HG03354 (cell line): ENCODE results near the gene SLN.
"Not testable (repeated sequence)": the region's sequence is repeated elsewhere in the genome, so short reads cannot be mapped to it uniquely, and the experiment has no call there.

ENCODE experiments used
- ATAC-seq: cut with Tn5 transposase; IDR thresholded peaks from one replicate; pipeline ENCODE4 v1.9.1; 2021; ENCODE audit warnings: mild to moderate bottlenecking; ENCODE audit not compliant: unreplicated experiment, poor library complexity, severe bottlenecking

Gene SLN

DNA sequence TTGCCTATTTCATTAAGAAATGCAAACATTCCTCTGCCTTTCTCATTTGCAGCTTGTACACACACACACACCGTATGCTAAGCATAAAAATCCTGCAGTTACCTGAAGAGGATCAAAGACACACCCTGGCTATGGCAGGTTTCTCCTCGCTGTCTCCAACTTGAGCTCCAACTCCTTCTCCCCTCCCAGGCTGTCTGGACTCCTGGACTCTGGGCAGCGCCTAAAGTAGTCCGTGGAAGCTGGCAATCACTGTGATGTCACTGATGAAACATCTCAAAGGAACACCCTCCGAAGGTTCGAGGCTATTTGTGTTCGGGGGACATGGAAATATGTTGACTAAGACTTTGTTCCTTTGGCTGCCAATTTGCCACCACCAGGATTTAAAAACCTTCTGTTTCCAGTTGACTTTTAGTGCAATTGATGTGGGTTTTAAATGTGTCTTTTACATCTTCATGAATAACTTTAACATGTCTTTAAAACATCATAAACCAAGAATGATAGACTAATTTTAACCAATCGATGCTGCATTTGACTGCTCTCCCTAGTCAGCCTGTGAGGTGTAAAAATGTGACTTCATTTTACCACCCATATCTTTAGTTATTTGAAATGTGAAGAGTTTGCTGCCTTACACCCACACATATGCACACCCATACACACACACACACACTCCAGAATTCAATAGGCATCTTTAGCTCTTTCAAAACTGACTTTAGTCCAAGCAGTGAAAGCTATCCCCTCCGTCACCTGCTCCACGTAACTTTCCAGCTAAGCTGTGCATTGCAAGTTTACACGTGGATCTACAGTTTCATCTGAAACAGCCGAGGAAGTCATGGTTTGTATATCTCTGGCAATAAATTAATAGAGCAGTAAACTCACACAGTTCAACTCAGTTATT is at the start of gene SLN:
Gene SLN (minus strand): TSS at position 196 of the 895 bp plus-strand sequence.
- ATAC-seq: no peak

DNA sequence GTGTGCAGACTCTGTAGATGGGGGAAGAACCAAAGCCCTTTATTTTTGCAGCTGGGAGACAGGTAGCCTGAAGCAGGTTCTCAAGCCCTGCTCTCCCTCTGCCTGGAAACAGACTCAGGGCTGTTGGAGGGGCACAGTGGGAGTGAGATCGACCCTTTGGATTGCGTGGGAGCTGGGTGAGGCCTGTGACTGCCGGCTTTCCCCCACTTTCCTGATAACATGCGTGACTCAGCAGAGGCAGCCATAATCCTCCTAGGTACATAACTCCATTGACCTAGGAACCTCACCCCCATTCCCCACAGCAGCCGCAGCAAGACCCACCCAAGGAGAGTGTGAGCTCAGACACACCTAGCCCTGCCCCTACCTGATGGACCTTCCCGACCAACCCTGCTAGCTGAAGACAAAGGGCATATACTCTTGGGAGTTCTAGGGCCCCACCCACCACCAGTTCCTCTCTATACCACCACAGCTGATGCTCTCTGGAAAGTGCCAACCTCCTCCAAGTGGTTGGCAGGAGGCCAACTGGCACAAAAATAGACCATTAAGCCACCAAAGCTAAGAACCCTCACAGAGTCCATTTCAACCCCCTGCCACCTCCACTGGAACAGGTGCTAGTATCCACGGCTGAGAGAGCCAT is 47.0 kb upstream of the SLN start:
- not testable (repeated sequence) for ATAC-seq

DNA sequence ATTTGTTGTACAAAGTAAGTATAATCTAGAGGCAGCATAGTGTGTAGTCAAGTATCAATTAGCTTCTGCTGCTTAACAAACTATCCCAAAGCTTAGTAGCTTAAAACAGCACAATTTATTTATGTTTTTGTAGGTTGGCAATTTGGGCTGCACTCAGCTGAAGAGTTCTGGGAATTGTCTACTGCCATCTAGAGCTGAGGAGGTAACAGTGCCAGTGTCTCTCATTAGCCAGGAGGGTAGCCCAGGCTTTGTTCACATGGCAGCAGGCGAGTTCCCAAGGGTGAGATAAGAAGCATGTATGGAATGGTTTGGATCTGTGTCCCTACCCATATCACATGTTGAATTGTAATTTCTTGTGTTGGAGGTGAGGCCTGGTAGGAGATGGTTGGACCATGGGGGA is 45.8 kb upstream of the SLN start:
- no peak for ATAC-seq

DNA sequence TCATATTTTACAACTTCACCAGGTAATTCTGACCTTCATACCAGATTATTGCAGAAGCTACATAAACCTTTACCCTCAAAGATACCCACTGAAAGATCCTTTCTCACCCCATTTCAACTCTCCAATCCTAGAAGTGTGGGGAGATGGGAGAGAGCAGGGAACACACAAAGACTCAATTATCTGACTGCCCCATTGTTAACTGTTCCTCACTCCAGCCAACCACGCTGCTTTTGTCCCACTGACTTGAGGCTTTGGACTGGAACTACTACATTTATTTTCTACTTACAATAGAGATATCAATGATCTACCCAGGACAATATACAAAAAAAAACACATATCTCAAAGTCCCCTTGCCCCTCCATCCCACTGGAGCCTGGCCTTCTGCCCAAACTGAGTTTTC is 44.7 kb upstream of the SLN start:
- ATAC-seq: no peak

DNA sequence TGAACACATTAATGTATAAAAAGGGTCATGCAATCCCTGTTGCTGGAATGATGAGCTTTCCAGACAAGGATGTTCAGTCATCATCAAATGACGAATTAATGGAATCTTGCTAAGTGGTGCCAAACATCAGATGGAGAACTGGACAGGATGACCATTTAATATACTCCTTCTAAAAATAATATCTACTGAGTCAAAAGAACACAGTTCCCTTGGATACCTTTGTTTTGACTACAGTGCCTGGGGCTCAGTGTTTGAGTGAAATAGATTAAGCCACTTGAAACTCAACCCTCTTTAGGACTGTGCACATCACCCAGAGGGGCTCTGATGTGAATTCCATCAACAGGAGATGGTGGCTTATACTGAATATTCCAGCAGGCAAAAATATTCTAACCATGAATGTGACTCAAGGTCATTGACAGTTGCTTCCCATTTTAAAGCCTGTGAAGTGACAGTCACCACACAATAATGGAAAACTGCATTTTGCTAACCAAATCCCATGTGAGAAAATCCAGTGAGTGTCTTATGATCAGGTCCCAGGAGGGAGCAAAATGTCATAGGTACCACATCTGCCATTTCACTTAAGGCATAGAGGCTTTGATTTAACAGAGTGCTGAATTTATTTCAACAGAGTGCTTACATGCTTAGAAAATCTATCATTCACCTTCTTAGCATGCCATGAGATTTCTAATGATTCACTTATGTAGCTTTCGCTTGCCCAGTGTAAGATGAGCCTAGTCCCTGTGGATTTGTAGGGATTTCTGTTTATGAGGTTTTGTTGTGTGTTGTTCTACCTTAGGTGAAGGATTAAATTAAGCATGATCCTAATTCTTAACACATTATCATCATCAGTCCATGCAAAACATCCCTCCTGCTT is 41.3 kb upstream of the SLN start:
- no peak for ATAC-seq

DNA sequence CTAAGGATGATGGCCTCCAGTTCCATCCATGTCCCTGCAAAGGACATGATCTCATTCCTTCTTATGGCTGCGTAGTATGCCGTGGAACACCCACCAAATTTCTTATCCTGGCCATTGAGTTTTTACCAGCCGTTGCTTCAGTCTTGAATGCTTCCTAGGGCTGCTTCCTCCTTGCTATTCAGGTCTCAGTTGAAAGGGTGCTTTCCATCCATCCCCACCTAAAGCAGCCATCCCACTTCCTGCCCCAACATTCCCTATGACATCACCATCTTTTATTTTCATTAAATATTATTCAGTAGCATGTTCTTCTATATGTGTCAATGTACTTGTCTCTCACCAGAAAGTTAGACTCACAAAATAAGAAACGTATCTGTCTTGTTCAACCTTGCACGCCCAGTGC is 40.7 kb upstream of the SLN start:
- no peak for ATAC-seq

DNA sequence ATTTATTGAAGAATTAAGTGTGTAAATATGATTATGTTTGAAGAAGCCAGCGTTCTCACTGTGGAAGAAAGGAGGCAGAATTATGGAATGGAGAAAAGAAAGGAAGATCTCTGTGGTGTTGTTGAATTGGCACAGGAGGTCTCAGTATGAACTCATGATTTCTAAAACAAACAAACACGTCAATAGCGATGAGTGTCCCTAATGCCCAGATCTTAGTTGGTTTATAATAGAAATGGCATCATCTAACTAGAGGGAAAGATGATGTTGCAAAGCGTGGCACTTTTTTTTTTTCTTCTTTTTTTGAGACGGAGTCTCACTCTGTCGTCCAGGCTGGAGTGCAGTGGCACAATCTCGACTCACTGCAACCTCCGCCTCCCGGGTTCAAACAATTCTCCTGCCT is 39.2 kb upstream of the SLN start:
- ATAC-seq: no peak

DNA sequence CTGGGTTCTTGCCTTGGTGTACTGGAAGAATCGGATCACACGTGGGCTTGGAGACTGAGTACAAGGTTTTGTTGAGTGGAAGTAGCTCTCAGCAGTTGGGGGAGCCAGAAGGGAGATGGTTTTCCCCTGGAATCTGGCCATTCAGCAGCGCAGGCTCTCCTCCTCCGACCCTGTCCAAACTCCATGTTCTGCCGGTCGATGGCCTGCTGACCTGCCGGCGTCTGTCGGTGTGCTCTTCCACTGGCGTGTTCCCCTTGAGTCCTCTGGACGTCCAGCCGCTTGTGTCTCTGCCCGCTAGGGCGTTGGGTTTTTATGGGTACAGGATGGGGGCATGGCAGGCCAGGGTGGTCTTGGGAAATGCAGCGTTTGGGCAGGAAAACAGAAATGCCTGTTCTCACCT is 38.5 kb upstream of the SLN start:
- ATAC-seq: no peak

DNA sequence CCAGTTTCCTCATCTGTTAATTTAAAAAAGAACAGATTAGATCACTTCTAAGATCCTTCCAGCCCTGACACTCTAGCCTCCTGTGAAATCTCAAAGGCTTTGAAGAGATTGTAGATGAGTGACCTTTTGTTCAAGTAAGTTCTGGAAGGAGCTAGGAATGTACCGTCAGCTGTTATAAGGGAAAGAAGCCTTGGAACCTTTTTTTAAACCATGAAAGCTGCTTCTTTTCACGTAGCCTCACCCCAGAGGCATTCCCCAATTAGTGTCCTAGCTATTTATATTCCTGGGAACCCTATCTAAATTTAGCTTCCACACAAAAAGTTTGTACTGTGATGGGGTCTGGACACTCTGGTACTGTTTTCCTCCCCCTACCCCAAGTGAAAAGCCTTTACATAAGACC is 35.8 kb upstream of the SLN start:
- ATAC-seq: no peak

DNA sequence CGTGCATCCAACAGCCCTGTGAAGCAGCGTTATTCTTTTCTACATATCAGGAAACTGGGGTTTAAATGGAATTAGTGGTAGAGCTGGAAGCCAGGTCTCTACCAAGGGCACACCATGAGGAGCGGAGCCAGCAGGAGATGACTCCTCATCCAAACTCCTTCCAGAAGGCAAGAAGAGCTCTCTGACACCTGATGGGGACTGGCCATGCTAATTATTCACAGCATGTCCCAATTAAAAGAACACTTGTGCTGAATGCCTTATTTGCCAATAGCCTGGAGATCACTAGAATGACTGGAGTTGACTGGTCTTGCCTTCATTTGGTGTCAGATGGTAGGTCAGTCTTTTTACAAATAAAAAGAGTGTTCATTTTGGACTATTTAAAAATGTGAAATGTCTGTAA is 32.9 kb upstream of the SLN start:
- no peak for ATAC-seq

DNA sequence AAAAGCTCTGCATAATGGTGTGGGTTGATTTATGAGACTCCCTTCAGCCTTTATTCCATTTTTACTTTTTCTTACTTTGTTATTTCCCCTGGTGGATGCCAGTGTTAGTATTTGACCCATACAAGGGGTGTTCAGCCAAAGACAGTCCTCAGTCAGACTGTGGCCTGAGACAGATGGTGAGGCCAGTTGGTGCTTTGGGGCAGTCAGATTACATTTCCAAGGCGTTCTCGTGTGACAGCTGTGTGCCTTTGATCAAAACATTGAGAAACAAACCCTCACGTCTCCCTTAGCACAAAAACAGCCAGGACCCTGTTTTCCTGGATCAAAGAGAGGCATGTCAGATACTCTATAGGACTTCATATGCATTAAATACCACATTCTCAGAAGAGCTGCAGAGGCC is 31.3 kb upstream of the SLN start:
- no peak for ATAC-seq

DNA sequence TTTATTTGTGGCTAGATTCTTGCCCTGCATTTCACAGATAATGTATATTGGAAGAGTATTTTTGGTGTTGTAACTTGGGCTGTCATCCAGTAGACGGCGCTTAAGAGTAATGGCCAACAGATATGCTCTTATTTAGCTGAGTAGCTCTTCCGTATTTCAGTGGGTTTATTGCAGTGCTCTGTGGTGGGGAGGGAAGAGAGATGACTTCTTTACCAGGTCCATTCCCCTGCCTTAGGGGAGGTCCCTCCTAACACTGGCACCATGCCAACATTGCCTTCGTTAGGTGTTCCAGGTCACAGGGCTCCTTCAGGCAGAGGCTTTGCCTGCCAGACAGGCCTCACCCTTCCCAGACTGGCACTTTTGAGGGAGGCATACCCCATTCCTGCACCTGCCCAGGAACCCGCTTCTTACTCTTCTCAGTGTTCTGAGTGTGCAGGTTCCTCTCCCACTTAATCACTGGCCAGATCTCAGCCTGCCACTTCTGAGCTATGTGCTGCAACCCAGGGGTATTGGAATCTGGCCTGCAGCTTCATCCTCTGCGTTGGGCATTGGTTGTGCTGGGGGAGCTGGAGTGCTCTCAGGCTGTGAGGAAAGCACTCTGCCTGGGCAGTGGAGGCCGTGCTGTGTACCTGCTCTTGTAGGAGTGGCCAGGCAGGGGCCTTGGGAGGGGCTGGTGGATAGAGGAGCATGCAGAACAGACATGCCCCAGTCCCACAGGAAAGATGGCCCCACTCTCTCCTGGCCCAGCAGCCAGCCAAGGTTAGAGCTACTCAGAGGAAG is 29.4 kb upstream of the SLN start:
- ATAC-seq: peak; percentile 93

DNA sequence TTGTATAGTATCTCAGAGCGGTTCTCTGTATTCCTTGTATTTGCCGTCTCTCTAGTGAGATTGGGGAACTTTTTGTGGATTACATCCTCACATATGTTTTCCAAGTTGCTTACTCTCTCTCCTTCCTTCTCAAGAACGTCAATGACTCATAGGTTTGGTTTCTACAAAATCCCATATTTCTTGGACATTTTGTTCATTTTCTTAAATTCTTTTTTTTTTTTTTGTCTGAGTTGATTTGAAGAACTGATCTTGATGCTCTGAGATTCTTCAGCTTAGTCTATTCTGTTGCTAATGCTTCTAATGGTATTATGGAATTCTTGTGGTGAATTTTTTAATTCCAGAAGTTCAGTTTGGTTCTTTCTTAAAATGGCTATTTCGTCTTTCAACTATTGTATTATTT is 28.4 kb upstream of the SLN start:
- ATAC-seq: no peak

DNA sequence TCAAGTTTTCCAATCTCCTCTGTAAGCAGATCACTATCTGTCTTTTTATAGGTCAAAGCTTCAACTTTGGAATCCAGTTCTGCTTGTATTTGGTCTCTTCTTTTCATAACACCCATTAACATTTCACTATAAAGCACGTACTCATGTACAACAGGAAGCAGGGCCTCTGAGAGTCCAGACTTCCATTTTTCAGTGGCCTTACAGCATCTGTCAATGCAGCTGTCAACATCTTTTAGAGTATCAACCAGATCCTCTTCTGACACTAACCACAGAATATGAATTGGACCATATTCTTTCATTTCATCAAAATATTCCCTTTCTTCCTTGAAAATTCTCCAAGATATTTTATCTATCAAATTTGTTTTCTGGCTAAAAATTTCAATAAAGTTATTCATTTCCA is 24.7 kb upstream of the SLN start:
- no peak for ATAC-seq

DNA sequence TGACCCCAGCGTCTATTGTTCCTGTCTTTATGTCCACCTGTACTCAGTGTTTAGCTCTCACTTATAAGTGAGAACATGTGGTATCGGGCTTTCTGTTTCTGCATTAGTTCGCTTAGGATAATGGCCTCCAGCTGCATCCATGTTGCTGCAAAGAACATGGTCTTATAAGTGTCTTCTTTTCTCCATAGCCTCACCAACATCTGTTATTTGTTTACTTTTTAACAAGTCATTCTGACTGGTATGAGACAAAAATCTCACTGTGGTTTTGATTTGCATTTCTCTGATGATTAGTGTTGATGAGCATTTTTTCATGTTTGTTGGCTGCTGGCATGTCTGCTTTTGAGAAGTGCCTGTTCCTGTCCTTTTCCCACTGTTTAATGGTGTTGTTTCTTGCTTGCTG is 21.7 kb upstream of the SLN start:
- ATAC-seq: peak; percentile 85

DNA sequence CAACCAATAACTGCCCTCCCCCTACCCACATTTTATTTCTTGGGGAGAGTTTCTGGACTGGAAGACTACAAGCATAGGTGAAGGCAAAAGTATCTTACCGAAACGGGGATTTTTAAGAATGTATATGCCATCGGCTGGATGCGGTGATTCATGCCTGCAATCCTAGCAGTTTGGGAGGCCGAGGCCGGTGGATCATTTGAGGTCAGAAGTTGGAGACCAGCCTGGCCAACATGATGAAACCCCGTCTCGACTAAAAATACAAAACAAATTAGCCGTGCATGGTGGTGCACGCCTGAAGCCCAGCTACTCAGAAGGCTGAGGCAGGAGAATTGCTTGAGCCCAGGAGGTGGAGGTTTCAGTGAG is 20.8 kb upstream of the SLN start:
- ATAC-seq: no peak

DNA sequence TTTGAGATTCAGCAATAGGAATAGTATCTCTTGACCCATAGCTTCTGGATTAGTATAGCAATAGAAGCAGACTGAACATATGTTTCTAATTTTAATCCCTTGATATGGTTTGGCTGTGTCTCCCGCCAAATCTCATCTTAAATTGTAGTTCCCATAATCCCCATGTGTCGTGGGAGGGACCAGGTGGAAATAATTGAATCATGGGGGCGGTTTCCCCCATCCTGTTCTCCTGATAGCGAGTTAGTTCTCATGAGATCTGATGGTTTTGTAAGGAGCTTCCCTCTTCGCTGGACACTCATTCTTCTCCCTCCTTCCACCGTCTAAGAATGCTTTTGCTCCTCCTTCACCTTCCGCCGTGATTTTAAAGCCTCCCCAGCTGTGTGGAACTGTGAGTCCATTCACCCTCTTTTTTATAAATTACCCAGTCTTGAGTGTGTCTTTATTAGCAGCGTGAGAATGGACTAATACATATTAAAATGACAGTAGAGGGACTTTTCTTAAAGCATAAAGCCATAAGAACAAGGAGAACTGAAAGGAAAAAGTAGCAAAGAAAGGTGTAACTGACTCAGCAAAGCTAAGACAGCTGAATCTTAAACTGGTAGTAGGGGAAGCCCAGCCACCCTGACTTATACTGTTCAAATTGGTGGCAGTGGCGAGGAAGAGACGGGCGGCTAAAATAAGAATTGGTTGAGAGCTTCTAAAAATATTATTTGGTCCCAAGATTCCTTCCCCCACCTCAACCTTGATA is 20.3 kb upstream of the SLN start:
- ATAC-seq: no peak

DNA sequence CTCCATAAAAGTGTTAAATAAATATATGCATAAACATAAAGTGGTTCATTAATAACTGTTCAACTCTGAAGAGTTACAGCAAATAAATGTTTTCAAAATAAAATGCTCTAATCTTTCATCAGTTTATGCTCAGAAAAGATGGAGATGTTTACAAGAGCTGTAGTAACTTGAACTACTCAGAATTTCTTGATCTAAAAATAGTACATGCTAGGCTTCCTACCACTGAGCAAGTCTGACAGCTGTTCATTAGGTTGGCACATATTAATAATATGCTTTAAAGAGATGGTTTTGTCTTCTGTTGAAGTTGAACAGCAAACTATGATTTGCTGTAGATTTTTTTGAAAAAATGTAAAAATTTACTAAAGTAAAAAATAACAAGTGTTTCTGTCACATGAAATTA is 10.8 kb upstream of the SLN start:
- ATAC-seq: no peak

DNA sequence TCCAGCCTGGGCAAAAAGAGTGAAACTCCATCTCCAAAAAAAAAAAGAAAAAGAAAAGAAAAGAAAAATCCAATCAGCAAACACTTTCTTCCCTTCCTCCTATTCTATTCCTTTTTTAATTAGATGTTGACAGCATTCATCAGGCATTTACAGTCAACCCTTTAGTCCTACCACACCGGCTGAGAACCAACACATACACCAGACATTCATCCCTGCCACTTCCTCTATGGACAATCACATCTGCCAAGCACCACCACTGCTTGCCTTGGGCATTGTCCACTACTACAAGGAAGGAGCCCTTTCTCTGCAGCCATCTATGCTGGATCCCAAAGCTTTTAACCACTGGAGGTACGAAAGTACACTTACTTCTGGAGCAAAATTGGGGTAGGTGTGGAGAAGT is 9.4 kb upstream of the SLN start:
- no peak for ATAC-seq
